PC-3 (cell line): ENCODE measurements around the gene GH1.

Source experiments
- CTCF ChIP-seq: fragments of 300-600 bp; sonication (generic); conservative IDR thresholded peaks from 2 replicates; pipeline ENCODE4 v1.5.1; 2017; ENCODE audit warnings: antibody characterized with exemption, low read depth, mild to moderate bottlenecking, low read length
- EZH2 ChIP-seq: fragments of 300-600 bp; sonication (generic); IDR thresholded peaks from one replicate; pipeline ENCODE4 v1.6.1; 2017; ENCODE audit warnings: antibody characterized with exemption, mild to moderate bottlenecking, low read length; ENCODE audit not compliant: unreplicated experiment

- TF ChIP-seq CTCF (no peak), EZH2 (no peak)
Measured at GRCh38 chr17:63916566-63917185, 2.0 kb downstream of the GH1 start.
